PC-9 (cell line): ENCODE measurements around the gene NEK7. TPM values are rescaled to one million over a fixed set of nuclear protein-coding genes. Genes with fewer than 3 reads are reported as not detected.
"Not testable (repeated sequence)": the region's sequence is repeated elsewhere in the genome, so short reads cannot be mapped to it uniquely, and the experiment has no call there.

ENCODE experiments used
- BruUV-seq: library from RNA; stranded (reverse); fragments of 400-500 nt; replicated peaks from 2 replicates; lab custom pipeline; 2021; lab: Mats Ljungman, UMichigan
- CTCF ChIA-PET: fragments of 300-600 bp; sonication (Branson Sonifier 250); formaldehyde crosslinking; loops from one replicate; lab custom pipeline; 2022; ENCODE audit warnings: antibody characterized with exemption; lab: Charles Lee
- POLR2A ChIA-PET: fragments of 300-600 bp; sonication (Branson Sonifier 250); formaldehyde crosslinking; loops from one replicate; lab custom pipeline; 2022; ENCODE audit warnings: antibody characterized with exemption; ENCODE audit not compliant: unreplicated experiment; lab: Charles Lee
- DNase-seq, 2 experiments: peaks; one replicate each; pipeline versions ENCODE4 v3.0.0 to v3.0.0-alpha.2; 2015 to 2022; ENCODE audit warnings: mixed read lengths in 1 of 2
- H2AFZ ChIP-seq: fragments of 200-600 bp; sonication (generic); 2 replicates; pipeline ENCODE4 v1.8.1; 2017; ENCODE audit warnings: antibody characterized with exemption
- H3F3A ChIP-seq: fragments of 200-600 bp; sonication (generic); 2 replicates; pipeline ENCODE4 v1.8.1; 2017; ENCODE audit warnings: antibody characterized with exemption, mild to moderate bottlenecking, low read depth; ENCODE audit not compliant: insufficient read depth
- H3K27ac ChIP-seq: fragments of 200-600 bp; sonication (generic); 2 replicates; pipeline ENCODE4 v1.6.1; 2016; ENCODE audit warnings: mixed run types
- H3K27me3 ChIP-seq: fragments of 200-600 bp; sonication (generic); 2 replicates; pipeline ENCODE4 v1.6.1; 2016; ENCODE audit warnings: low read depth, mixed run types; ENCODE audit not compliant: insufficient read depth
- H3K36me3 ChIP-seq: fragments of 200-600 bp; sonication (generic); 2 replicates; pipeline ENCODE4 v1.6.1; 2016; ENCODE audit warnings: low read depth, mixed run types
- H3K4me1 ChIP-seq: fragments of 200-600 bp; sonication (generic); replicated peaks from 2 replicates; pipeline ENCODE4 v1.6.1; 2016; ENCODE audit warnings: mixed run types; ENCODE audit not compliant: insufficient read depth
- H3K4me2 ChIP-seq: fragments of 200-600 bp; sonication (generic); 2 replicates; pipeline ENCODE4 v1.6.1; 2017; ENCODE audit warnings: mixed run types
- H3K4me3 ChIP-seq: fragments of 200-600 bp; sonication (generic); 2 replicates; pipeline ENCODE4 v1.6.1; 2016; ENCODE audit warnings: mixed run types
- H3K79me2 ChIP-seq: fragments of 200-600 bp; sonication (generic); 2 replicates; pipeline ENCODE4 v1.6.1; 2017; ENCODE audit warnings: low read depth, mixed run types
- H3K9me2 ChIP-seq: fragments of 200-600 bp; sonication (generic); 2 replicates; pipeline ENCODE4 v1.8.1; 2017; ENCODE audit warnings: mild to moderate bottlenecking; ENCODE audit not compliant: insufficient read depth
- H3K9me3 ChIP-seq: fragments of 200-600 bp; sonication (generic); 2 replicates; pipeline ENCODE4 v1.8.1; 2016; ENCODE audit warnings: low read depth; ENCODE audit not compliant: insufficient read depth
- H4K20me1 ChIP-seq: fragments of 200-600 bp; sonication (generic); 2 replicates; pipeline ENCODE4 v1.8.1; 2017; ENCODE audit not compliant: insufficient read depth
- EZH2 ChIP-seq: fragments of 200-600 bp; sonication (generic); IDR thresholded peaks from 2 replicates; pipeline ENCODE4 v1.8.0; 2017; ENCODE audit warnings: antibody characterized with exemption, low read depth
- intact Hi-C: fragments of 100-400 bp; cut with micrococcal nuclease; formaldehyde crosslinking; loops from one replicate; pipeline ENCODE4 v1.10.0; 2022; ENCODE audit not compliant: unreplicated experiment
- total RNA-seq: library from RNA; stranded (reverse); gene quantifications from 2 replicates; pipeline ENCODE4 v1.2.3, GENCODE V29; 2021
- TF ChIP-seq, protein P1 (sequence below): fragments of 200-600 bp; sonication (generic); conservative IDR thresholded peaks from 2 replicates; pipeline ENCODE4 v1.6.1; 2017; ENCODE audit warnings: mixed run types, antibody characterized with exemption, mild to moderate bottlenecking, moderate library complexity

NEK7 gene
- total RNA-seq, 1 experiment from 2014 or later, result 67.4 TPM

DNA sequence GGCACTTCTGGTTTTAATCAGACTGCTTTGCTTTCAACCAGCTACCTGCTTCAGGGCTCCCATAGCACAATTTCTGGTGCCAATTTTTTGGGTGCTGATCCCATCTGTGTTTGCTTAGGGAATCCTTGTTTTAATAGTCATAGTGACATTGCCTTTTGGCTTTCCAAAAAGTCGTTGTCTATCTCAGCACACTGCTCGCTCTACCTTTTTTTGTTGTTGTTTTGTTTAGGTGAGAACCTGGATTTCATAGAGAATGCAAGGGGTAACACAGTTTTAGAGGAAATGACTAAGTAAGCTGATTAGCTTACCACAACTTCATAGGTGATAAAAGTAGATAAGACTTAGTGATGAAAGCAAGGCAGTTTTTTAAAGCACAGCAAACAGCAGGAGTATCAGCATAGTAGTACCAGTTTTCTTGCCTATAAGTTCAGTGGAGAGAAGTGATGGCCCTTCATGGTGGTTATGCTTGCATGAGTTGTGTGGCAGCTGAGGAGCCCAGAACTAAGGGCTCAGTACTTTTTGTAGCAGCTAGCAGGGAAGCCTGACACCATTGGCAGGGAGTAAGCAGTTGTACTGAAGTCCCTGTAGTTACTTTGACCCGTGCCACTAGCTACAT is 31.3 kb downstream of the NEK7 start:
- Histone ChIP-seq H3K27me3 (no peaks in the 10 kb centered on the region), H3K36me3 (no peaks in the 10 kb centered on the region), H4K20me1 (no peaks in the 10 kb centered on the region), H3K27ac (no peak overlapping the region), H3K9me2 (no peaks in the 10 kb centered on the region), H3K79me2 (peaks cover 85% of the 10 kb centered on the region), H3F3A (no peaks in the 10 kb centered on the region), H3K9me3 (no peaks in the 10 kb centered on the region), H3K4me2 (no peak overlapping the region), H3K4me3 (no peak overlapping the region), H2AFZ (no peak overlapping the region), H3K4me1 (0 out of 2 replicates have a peak, but pooled peaks cover 6% of the 10 kb centered on the region)
- DNase-seq, result no peak
- POLR2A ChIA-PET, result interaction anchor here (0.5 kb wide), 1 partner anchor 28 kb away, joined by 9 read pairs; no protein-coding TSS in a partner anchor
- no TSS peak for BruUV-seq
- CTCF ChIA-PET, result no interaction called here
- intact Hi-C loops, result loop anchor here (10.0 kb wide), 1 partner anchor 917 kb away; no protein-coding TSS in a partner anchor
- TF ChIP-seq EZH2, result no peak
- TF ChIP-seq, protein P1, sequence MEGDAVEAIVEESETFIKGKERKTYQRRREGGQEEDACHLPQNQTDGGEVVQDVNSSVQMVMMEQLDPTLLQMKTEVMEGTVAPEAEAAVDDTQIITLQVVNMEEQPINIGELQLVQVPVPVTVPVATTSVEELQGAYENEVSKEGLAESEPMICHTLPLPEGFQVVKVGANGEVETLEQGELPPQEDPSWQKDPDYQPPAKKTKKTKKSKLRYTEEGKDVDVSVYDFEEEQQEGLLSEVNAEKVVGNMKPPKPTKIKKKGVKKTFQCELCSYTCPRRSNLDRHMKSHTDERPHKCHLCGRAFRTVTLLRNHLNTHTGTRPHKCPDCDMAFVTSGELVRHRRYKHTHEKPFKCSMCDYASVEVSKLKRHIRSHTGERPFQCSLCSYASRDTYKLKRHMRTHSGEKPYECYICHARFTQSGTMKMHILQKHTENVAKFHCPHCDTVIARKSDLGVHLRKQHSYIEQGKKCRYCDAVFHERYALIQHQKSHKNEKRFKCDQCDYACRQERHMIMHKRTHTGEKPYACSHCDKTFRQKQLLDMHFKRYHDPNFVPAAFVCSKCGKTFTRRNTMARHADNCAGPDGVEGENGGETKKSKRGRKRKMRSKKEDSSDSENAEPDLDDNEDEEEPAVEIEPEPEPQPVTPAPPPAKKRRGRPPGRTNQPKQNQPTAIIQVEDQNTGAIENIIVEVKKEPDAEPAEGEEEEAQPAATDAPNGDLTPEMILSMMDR, result no peak

DNA sequence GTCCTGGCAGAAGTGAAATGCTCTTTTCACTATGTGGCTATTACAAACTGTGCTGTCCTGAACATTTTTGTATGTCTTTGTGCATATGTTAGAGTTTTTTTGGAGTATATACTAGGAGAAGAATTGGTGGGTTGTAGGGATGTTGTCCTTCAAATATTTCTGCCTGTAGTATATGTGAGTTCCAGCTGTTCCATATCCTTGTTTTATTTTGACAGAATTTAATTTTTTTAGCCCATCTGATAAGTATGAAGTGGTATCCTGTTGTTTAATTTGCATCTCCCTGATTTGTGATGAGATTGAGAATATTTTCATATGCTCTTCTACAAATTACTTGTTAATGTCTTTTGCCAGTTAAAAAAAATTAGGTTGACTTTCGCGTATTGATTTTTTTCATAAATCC is 34.3 kb downstream of the NEK7 start:
- BruUV-seq, result no TSS peak
- Histone ChIP-seq H3K9me3 (no peaks in the 10 kb centered on the region), H3K4me1 (0 out of 2 replicates have a peak, but pooled peaks cover 6% of the 10 kb centered on the region), H3K79me2 (peaks cover 74% of the 10 kb centered on the region), H4K20me1 (0 out of 2 replicates have a peak, but pooled peaks cover 1% of the 10 kb centered on the region), H3K27me3 (no peaks in the 10 kb centered on the region), H3K9me2 (no peaks in the 10 kb centered on the region), H3K36me3 (no peaks in the 10 kb centered on the region), H3K4me2 (no peak overlapping the region), H3F3A (no peaks in the 10 kb centered on the region), H3K4me3 (no peak overlapping the region), H3K27ac (no peak overlapping the region), H2AFZ (no peak overlapping the region)
- POLR2A ChIA-PET, result no interaction called here
- CTCF ChIA-PET, result no interaction called here
- TF ChIP-seq, protein P1, result no peak
- TF ChIP-seq EZH2, result no peak
- intact Hi-C loops, result no loop called here
- no peak for DNase-seq

DNA sequence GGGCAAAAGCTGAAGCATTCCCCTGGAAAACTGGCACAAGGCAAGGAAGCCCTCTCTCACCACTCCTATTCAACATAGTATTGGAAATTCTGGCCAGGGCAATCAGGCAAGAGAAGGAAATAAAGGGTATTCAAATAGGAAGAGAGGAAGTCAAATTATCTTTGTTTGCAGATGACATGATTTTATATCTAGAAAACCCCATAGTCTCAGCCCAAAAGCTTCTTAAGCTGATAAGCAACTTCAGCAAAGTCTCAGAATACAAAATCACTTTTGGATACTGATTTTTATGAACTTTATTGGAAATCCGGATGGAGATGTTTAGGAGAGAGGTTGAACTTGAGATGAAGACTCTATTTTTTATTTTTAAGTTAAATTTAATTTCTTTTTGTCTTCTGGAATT is 37.1 kb downstream of the NEK7 start:
- DNase-seq, BruUV-seq, H2AFZ ChIP-seq, H3K4me2 ChIP-seq, POLR2A ChIA-PET, H3K9me2 ChIP-seq, H3K36me3 ChIP-seq, H3K4me3 ChIP-seq, H3K27me3 ChIP-seq, intact Hi-C loops, CTCF ChIA-PET, H3K9me3 ChIP-seq, H4K20me1 ChIP-seq, H3K27ac ChIP-seq, H3F3A ChIP-seq, H3K4me1 ChIP-seq: not testable (repeated sequence)
- H3K79me2 ChIP-seq, result peaks cover 77% of the 10 kb centered on the region
